Pancreas (tissue), 10 donors: ENCODE measurements around the gene ERCC1. TPM values are rescaled to one million over a fixed set of nuclear protein-coding genes. Genes with fewer than 3 reads are reported as not detected.

ENCODE experiments used
- ATAC-seq, 4 donors: fragments of 200-7000 bp; cut with Tn5 transposase; one replicate each; pipeline versions ENCODE4 v1.8.0 to v1.9.1; 2020; ENCODE audit warnings: mild to moderate bottlenecking in 4 of 4, moderate library complexity in 4 of 4
- DNase-seq, 6 donors: peaks; one replicate each; pipeline ENCODE4 v3.0.0-alpha.2; 2020
- FAIRE-seq: peaks from 2 replicates; lab custom pipeline; 2012; peaks lifted over from hg19 to GRCh38; lab: Jason Lieb, UNC
- H3K27ac ChIP-seq, 4 donors: fragments of 200-600 bp; sonication (generic); 1 replicate in 3 of 4; 2 replicates in 1 of 4; pipeline versions ENCODE4 v1.5.0 to v1.8.0; 2020
- H3K27me3 ChIP-seq, 4 donors: fragments of 200-600 bp; one replicate each; pipeline ENCODE4 v1.8.0; 2021
- H3K36me3 ChIP-seq, 3 donors: fragments of 200-600 bp; sonication (generic) in 1 of 3; one replicate each; pipeline versions ENCODE4 v1.5.0 to v1.8.0; 2020 to 2021
- H3K4me1 ChIP-seq, 3 donors: fragments of 200-600 bp; one replicate each; pipeline ENCODE4 v1.8.0; 2021
- H3K4me3 ChIP-seq, 4 donors: fragments of 200-600 bp; sonication (generic) in 2 of 4; one replicate each; pipeline versions ENCODE4 v1.5.0 to v1.8.0; 2020 to 2021
- H3K9me3 ChIP-seq, 4 donors: fragments of 200-600 bp; one replicate each; pipeline ENCODE4 v1.8.0; 2021
- CTCF ChIP-seq, 4 donors: fragments of 200-600 bp; sonication (generic) in 3 of 4; IDR thresholded peaks; one replicate each; pipeline versions ENCODE4 v1.5.0 to v1.8.0; 2021; ENCODE audit warnings: antibody characterized with exemption in 4 of 4
- WGBS, 2 donors: extraction: QIAGEN DNeasy Blood & Tissue Kit; methylation state at CpG; one replicate each; pipeline ENCODE4 v1.1.7; 2013; 5-methylcytosine and 5-hydroxymethylcytosine counted together
- intact Hi-C, 3 donors: fragments of 100-400 bp; cut with DNase I; formaldehyde crosslinking; loops; one replicate each; pipeline versions ENCODE4 v1.11.1 to v1.14.2; 2022
- polyA plus RNA-seq, 2 donors: library from polyadenylated mRNA; stranded (reverse); fragments of 200-250 nt; gene quantifications; one replicate each; pipeline ENCODE4 v1.2.3, GENCODE V29; 2013
- total RNA-seq, 6 donors: library from RNA; stranded (reverse); fragmentation: NEBNext Ultra II Directional in 4 of 6; extraction: Animal tissue kit (Norgen Biotek cat#: 25700) in 4 of 6; gene quantifications; one replicate each; pipeline versions ENCODE4 v1.2.1 to v1.2.4, GENCODE V29; 2021 to 2023
- donor health status: healthy with polysubstance abuse.
- donor health status: DM: no; HTN: no; CAD: no; lungs with moderate emphysema.
- donor health status: DM: no; HTN: no; CAD: no.
- donor health status: control.
- donor health status: control.
- donor health status: Bipolar disorder and iron deficiency.
- donor health status: DM: yes; HTN: yes; CAD: no.
- donor health status: DM: no; HTN: no; CAD: no.
- donor health status: DM: no; HTN: no; CAD: no.
- donor health status: DM: yes; HTN: yes; CAD: no.

ERCC1 gene
- total and polyA plus RNA-seq, 8 donors, result 28.9 to 42.3 (median 33.1) TPM

DNA sequence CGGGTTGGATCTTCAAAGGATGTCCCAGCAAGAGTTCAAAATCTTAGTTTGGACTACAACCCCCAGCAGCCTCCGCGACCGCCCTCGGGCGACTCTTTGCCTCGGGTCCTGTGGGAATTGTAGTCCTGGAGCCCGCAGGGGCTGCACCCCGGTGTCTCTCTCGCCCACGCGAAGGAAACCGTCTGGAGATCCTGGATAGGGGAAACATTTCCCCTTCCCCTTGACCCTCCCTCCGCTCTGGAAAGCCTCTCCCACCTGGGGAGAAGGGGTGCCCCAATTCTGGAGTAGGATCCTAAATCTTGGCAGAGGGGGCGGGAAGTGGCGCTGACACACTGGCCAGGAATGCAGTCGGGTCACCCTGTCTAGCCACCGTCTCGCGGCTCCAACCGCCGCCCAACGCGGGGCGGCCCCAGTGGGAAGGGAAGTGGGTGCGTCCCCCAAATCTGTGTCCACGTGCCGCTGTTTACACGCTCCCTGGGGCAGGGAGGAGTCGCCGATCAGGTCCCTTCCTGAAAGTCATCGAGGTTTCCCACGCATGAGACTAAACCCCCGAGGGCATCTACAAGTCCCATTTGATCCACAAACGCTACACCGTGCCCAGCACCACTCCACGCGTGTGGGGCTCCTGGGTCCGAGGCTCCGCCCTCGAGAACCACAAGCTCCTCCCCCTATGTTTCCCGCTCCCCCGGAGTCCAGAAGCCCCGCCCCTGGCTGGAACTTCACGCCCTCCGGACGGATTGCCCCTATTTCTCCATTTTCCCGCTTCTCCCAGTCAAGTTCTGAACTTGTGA, 18.1 kb downstream of the ERCC1 start:
- intact Hi-C loops, result no loop called here
- 0% methylated on average over 47 to 48 of the region's 48 CpGs for WGBS, 2 donors
- DNase-seq (peak; percentile 87 to 94 (median 90)), ATAC-seq (peak; percentile 72 to 81 (median 76)), FAIRE-seq (no peak)
- Histone ChIP-seq H3K4me1 (peaks cover 7 to 13% (median 8%) of the 10 kb centered on the region in 3 donors), H3K27ac (peak overlapping the region; percentile 92 to 99 (median 94)), H3K9me3 (no peaks in the 10 kb centered on the region), H3K4me3 (peak overlapping the region; percentile 52 to 92 (median 73)), H3K36me3 (no peaks in the 10 kb centered on the region), H3K27me3 (no peaks in the 10 kb centered on the region)
- no peak for TF ChIP-seq CTCF (IDR thresholded peaks at IDR 0.05)

GRCh38 chr19:45404557-45405434, 18.9 kb downstream of the ERCC1 start, which contains the start of gene PPP1R13L:
PPP1R13L (minus strand) TSS chr19:45405069; CDS start chr19:45398318, 6,751 bp downstream.
- peak within 1 kb of the TSS; percentile 92 to 99 (median 94) for H3K27ac ChIP-seq
- 1% methylated on average over 42 to 46 of the region's 46 CpGs for WGBS, 2 donors
- intact Hi-C loops, result no loop called here
- ATAC-seq (peak; percentile 78 to 86 (median 80)), FAIRE-seq (no peak), DNase-seq (peak; percentile 91 to 98 (median 95))
- peak within 1 kb of the TSS; percentile 52 to 92 (median 73) for H3K4me3 ChIP-seq
- no peaks in the 10 kb centered on the region for H3K27me3 ChIP-seq
- no peaks in the 10 kb centered on the region for H3K9me3 ChIP-seq
- TF ChIP-seq CTCF (IDR thresholded peaks at IDR 0.05), result no peak
- H3K4me1 ChIP-seq, result peaks cover 7 to 13% (median 8%) of the 10 kb centered on the region in 3 donors
- no peaks in the 10 kb centered on the region for H3K36me3 ChIP-seq

DNA sequence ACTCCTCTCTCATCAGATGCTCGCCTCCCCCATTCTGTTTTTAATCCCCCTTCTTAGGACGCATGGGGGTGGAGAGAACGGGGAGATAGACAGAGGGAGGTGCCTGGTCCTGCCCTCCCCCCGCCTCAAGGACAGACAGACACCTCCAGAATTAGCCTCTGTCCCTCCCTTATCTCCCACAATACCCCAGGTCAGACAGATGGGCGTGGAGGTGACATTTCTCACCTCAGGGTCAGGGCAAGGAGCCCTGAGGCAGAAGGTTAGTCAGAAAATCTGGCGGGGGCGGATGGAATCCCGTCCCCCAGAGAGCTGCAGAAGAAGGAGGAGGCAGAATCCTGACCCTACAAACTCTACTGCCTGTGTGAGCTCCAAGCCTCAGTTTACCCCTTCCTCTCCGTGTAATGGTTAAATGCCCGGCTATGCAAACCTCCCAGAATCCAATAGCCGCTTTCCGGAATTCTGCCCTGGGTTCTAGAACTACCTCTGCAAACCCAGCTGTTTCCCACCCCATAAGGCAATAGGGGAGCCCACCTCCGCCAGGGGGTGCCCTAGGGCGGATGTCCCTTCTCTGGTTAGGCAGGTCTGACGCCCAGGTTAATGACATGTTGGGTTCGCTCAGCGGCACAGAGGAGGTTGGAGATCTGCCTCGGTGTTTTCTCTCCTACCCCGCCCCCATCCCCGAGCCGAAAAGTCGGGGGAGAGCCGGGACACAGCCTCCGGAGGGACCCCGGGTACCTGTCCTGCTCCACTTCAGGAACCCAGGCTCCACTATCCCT, 19.7 kb downstream of the ERCC1 start:
- Histone ChIP-seq H3K4me1 (peaks cover 7 to 13% (median 8%) of the 10 kb centered on the region in 3 donors), H3K9me3 (no peaks in the 10 kb centered on the region), H3K4me3 (peak overlapping the region; percentile 52 to 92 (median 73)), H3K27me3 (no peaks in the 10 kb centered on the region), H3K36me3 (no peaks in the 10 kb centered on the region), H3K27ac (peak overlapping the region; percentile 92 to 99 (median 94))
- WGBS, 2 donors, result 6% methylated on average over 25 of the region's 25 CpGs
- peak; percentile 29 to 37 (median 31) for TF ChIP-seq CTCF (IDR thresholded peaks at IDR 0.05)
- FAIRE-seq (no peak), DNase-seq (peak; percentile 75 to 89 (median 82)), ATAC-seq (peak; percentile 22 to 35 (median 23))
- intact Hi-C loops, result no loop called here

GRCh38 chr19:45403272-45403671, 20.4 kb downstream of the ERCC1 start:
- Histone ChIP-seq H3K27me3 (no peaks in the 10 kb centered on the region), H3K36me3 (no peaks in the 10 kb centered on the region), H3K4me1 (peaks cover 8 to 13% (median 10%) of the 10 kb centered on the region in 3 donors), H3K9me3 (no peaks in the 10 kb centered on the region), H3K4me3 (peak overlapping the region in 3 of 4 donors; percentile 3 to 92 (median 81)), H3K27ac (peak overlapping the region in 2 of 4 donors; percentile 19 to 94)
- TF ChIP-seq CTCF (IDR thresholded peaks at IDR 0.05), result no peak
- intact Hi-C loops, result no loop called here
- 32 to 47% methylated on average over 4 of the region's 4 CpGs for WGBS, 2 donors
- ATAC-seq (no peak), DNase-seq (peak in 1 of 6 donors; percentile 11), FAIRE-seq (no peak)
